ENCODE measurements around the gene GLYR1.

GLYR1 gene

DNA sequence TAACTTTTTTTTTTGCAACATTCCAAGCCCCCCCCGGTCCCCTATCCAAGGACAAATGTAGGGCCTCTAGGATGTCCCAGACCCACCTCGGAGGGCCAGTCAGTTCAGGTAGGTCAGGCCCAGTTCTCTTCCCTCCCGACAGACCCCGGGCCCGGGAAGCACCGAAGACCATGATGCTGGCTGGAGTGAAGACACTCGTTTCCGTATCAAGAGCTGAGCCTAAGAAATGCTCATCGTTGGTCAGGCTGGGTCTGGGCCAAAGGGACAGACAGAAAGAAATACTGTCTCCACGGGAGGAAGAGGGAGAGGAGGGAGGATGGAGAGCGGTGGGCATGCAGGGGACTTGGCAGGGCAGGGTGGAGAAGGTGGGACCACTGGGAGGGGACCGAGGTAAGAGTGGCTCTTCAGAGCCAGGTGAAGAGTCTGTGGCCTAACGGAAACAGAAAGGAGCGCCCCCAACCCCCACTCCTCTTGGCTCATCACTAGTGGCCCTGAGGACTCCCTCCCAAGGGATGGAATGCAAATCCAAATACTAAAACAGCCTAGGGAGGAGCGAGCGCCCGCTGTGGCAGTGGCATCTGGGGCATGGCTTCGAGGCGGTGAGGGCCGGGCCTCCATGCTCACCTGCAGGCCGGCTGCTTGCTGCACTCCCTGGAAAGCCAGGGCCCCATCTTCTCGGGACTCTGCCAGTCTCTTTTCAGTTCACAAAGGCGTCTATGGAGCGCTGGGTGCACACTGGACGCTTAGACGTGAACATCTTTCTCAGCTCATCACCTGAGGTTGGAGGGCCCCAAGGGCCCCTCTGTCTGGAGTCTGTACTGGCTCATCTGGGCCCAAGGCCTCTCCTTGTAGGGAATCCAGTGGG, 43.0 kb downstream of the GLYR1 start:
- no peak for TF ChIP-seq ZBTB7A (IDR thresholded peaks at IDR 0.05; ENCODE audit: low read depth)
- no peak for TF ChIP-seq YY1 (IDR thresholded peaks at IDR 0.05; ENCODE audit: low read depth)
- no peak for TF ChIP-seq CREB1 (IDR thresholded peaks at IDR 0.05; ENCODE audit: low read depth)
- TF ChIP-seq TEAD4 (IDR thresholded peaks at IDR 0.05) = no peak
- no peak for TF ChIP-seq RAD21 (IDR thresholded peaks at IDR 0.05; ENCODE audit: low read depth)
- TF ChIP-seq REST (IDR thresholded peaks at IDR 0.05; ENCODE audit: low read depth) = no peak
- TF ChIP-seq TAF1 (IDR thresholded peaks at IDR 0.05; ENCODE audit: low read depth) = no peak
- no peak for TF ChIP-seq EGR1 (IDR thresholded peaks at IDR 0.05)
- TF ChIP-seq TCF12 (IDR thresholded peaks at IDR 0.05; ENCODE audit: low read depth) = no peak
- TF ChIP-seq, protein P1, sequence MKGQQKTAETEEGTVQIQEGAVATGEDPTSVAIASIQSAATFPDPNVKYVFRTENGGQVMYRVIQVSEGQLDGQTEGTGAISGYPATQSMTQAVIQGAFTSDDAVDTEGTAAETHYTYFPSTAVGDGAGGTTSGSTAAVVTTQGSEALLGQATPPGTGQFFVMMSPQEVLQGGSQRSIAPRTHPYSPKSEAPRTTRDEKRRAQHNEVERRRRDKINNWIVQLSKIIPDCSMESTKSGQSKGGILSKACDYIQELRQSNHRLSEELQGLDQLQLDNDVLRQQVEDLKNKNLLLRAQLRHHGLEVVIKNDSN (IDR thresholded peaks at IDR 0.05) = no peak
- TF ChIP-seq EP300 (IDR thresholded peaks at IDR 0.05; ENCODE audit: borderline replicate concordance) = no peak
- TF ChIP-seq CEBPB (IDR thresholded peaks at IDR 0.05) = no peak
- TF ChIP-seq, protein P2, sequence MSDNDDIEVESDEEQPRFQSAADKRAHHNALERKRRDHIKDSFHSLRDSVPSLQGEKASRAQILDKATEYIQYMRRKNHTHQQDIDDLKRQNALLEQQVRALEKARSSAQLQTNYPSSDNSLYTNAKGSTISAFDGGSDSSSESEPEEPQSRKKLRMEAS (IDR thresholded peaks at IDR 0.05) = no peak
- no peak for TF ChIP-seq NFIC (IDR thresholded peaks at IDR 0.05)
- no peak for TF ChIP-seq FOXM1 (IDR thresholded peaks at IDR 0.05; ENCODE audit: borderline replicate concordance, low read depth)

DNA sequence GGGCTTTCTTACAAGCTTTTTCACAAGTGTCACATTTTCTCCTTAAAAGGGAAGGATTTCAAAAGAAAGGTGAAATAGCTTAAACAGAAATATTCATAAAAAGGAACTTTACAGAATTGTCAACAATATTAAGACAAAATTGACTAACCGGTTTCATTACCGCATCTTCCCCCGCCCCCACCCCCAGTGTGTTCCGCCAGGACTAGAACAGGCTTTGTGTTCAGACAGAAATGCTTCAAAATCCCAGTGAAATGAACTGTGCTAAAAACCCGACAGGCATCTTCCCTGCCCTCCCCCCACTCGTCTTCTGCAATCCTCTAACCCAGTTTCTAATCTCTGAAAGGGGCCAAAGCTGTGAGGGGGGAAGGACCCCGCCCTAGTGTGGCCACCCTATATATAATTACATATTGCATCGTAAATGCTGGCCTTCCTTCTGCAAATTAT, 43.7 kb downstream of the GLYR1 start:
- TF ChIP-seq REST (IDR thresholded peaks at IDR 0.05; ENCODE audit: low read depth) (no peak), FOXM1 (IDR thresholded peaks at IDR 0.05; ENCODE audit: borderline replicate concordance, low read depth) (no peak), RAD21 (IDR thresholded peaks at IDR 0.05; ENCODE audit: low read depth) (no peak), TCF12 (IDR thresholded peaks at IDR 0.05; ENCODE audit: low read depth) (no peak), YY1 (IDR thresholded peaks at IDR 0.05; ENCODE audit: low read depth) (no peak), TAF1 (IDR thresholded peaks at IDR 0.05; ENCODE audit: low read depth) (no peak), EGR1 (IDR thresholded peaks at IDR 0.05) (no peak), TEAD4 (IDR thresholded peaks at IDR 0.05) (no peak), CREB1 (IDR thresholded peaks at IDR 0.05; ENCODE audit: low read depth) (no peak), NFIC (IDR thresholded peaks at IDR 0.05) (no peak), CEBPB (IDR thresholded peaks at IDR 0.05) (no peak)
- TF ChIP-seq, protein P1 (IDR thresholded peaks at IDR 0.05) = no peak

GRCh38 chr16:4802659-4803287, 44.3 kb downstream of the GLYR1 start:
- TF ChIP-seq CREB1 (IDR thresholded peaks at IDR 0.05; ENCODE audit: low read depth) (no peak), ZBTB7A (IDR thresholded peaks at IDR 0.05; ENCODE audit: low read depth) (peak; percentile 87), CEBPB (IDR thresholded peaks at IDR 0.05) (no peak), TEAD4 (IDR thresholded peaks at IDR 0.05) (no peak), EGR1 (IDR thresholded peaks at IDR 0.05) (0 out of 2 replicates have a peak, but pooled peaks have one; percentile 31), YY1 (IDR thresholded peaks at IDR 0.05; ENCODE audit: low read depth) (0 out of 2 replicates have a peak, but pooled peaks have one; percentile 5), TCF12 (IDR thresholded peaks at IDR 0.05; ENCODE audit: low read depth) (no peak), RAD21 (IDR thresholded peaks at IDR 0.05; ENCODE audit: low read depth) (no peak), NFIC (IDR thresholded peaks at IDR 0.05) (no peak), EP300 (IDR thresholded peaks at IDR 0.05; ENCODE audit: borderline replicate concordance) (no peak), REST (IDR thresholded peaks at IDR 0.05; ENCODE audit: low read depth) (no peak), FOXM1 (IDR thresholded peaks at IDR 0.05; ENCODE audit: borderline replicate concordance, low read depth) (no peak), TAF1 (IDR thresholded peaks at IDR 0.05; ENCODE audit: low read depth) (peak; percentile 43; the same call in 1 of the 2 replicates)
- TF ChIP-seq, protein P1 (IDR thresholded peaks at IDR 0.05) = no peak
- TF ChIP-seq, protein P2 (IDR thresholded peaks at IDR 0.05) = no peak; the same call in 1 of the 2 replicates

Measured in Ishikawa (cell line).